HepG2 (cell line): ENCODE measurements around the gene GSK3B. TPM values are rescaled to one million over a fixed set of nuclear protein-coding genes. Genes with fewer than 3 reads are reported as not detected.

Experiments
- ATAC-seq: fragments of 200-7000 bp; cut with Tn5 transposase; 3 replicates; pipeline ENCODE4 v1.9.1; 2020; ENCODE audit warnings: mild to moderate bottlenecking, moderate library complexity
- BruUV-seq: library from RNA; stranded (reverse); fragments of 400-500 nt; replicated peaks from 2 replicates; lab custom pipeline; 2021; lab: Mats Ljungman, UMichigan
- CTCF ChIA-PET: fragments of 300-600 bp; formaldehyde crosslinking; extraction: SDS; loops from one replicate; lab custom pipeline; 2021; ENCODE audit warnings: low total read pairs, inconsistent platforms, low intra/inter-chr PET ratio; lab: Yijun Ruan, JAX
- POLR2A ChIA-PET: fragments of 350-600 bp; sonication (Branson Sonifier 250); formaldehyde crosslinking; loops from one replicate; lab custom pipeline; 2020; ENCODE audit warnings: antibody characterized with exemption, inconsistent platforms; lab: Yijun Ruan, JAX
- DNase-seq: peaks from one replicate; pipeline ENCODE4 v3.0.0-alpha.2; 2015; ENCODE audit warnings: low spot score
- FAIRE-seq: peaks from 3 replicates; lab custom pipeline; 2011; peaks lifted over from hg19 to GRCh38; lab: Jason Lieb, UNC
- H2AFZ ChIP-seq: one replicate; pipeline ENCODE4 v1.6.1; 2011; ENCODE audit warnings: low read length, inconsistent platforms
- H3K27ac ChIP-seq: fragments of 300-600 bp; 3 replicates; pipeline ENCODE4 v1.8.0; 2011; ENCODE audit warnings: mixed run types, mild to moderate bottlenecking, mixed read lengths, low read length, inconsistent platforms; ENCODE audit not compliant: insufficient read depth; ENCODE audit errors: extremely low read length
- H3K27me3 ChIP-seq, 2 experiments: fragments of 200-600 bp in 1 of 2; 2 replicates in 1 of 2; 3 replicates in 1 of 2; pipeline versions ENCODE4 v1.6.0 to v1.8.0; 2011; ENCODE audit warnings: low read length in 2 of 2, mild to moderate bottlenecking in 2 of 2, moderate library complexity in 2 of 2, inconsistent platforms in 1 of 2; ENCODE audit not compliant: insufficient read depth in 2 of 2, control insufficient read depth in 1 of 2
- H3K36me3 ChIP-seq, 2 experiments: fragments of 200-600 bp in 1 of 2; replicated peaks in 1 of 2; 2 replicates in 1 of 2; 3 replicates in 1 of 2; pipeline versions ENCODE4 v1.5.1 to v1.8.0; 2011; ENCODE audit warnings: low read length in 2 of 2, inconsistent platforms in 1 of 2; ENCODE audit not compliant: insufficient read depth in 2 of 2, control insufficient read depth in 1 of 2
- H3K4me1 ChIP-seq: 2 replicates; pipeline ENCODE4 v1.5.1; 2012; ENCODE audit warnings: low read length, inconsistent platforms; ENCODE audit not compliant: insufficient read depth
- H3K4me2 ChIP-seq: 2 replicates; pipeline ENCODE4 v1.6.0; 2011; ENCODE audit warnings: low read depth, low read length, inconsistent platforms
- H3K4me3 ChIP-seq, 3 experiments: fragments of 200-600 bp in 1 of 3; sonication (generic), shearing (Covaris generic) in 1 of 3; replicated peaks in 1 of 3; 2 replicates each; pipeline ENCODE4 v1.5.1; 2011 to 2016; ENCODE audit warnings: low read length in 3 of 3, inconsistent platforms in 2 of 3, low read depth in 2 of 3, mild to moderate bottlenecking in 2 of 3, control low read depth in 1 of 3, mixed read lengths in 1 of 3; ENCODE audit not compliant: insufficient read depth in 1 of 3
- H3K79me2 ChIP-seq: one replicate; pipeline ENCODE4 v1.6.1; 2011; ENCODE audit warnings: low read length, inconsistent platforms; ENCODE audit not compliant: insufficient read depth
- H3K9ac ChIP-seq: 2 replicates; pipeline ENCODE4 v1.6.0; 2011; ENCODE audit warnings: mild to moderate bottlenecking, low read depth, low read length, inconsistent platforms; ENCODE audit not compliant: insufficient read depth
- H3K9me3 ChIP-seq: 2 replicates; pipeline ENCODE4 v1.5.1; 2012; ENCODE audit warnings: mild to moderate bottlenecking, low read length
- H4K20me1 ChIP-seq: 2 replicates; pipeline ENCODE4 v1.6.0; 2011; ENCODE audit warnings: inconsistent platforms, mild to moderate bottlenecking, low read length, moderate library complexity; ENCODE audit not compliant: insufficient read depth
- CREB1 ChIP-seq, 2 experiments: fragments of 450-650 bp in 1 of 2; IDR thresholded peaks; 2 replicates each; pipeline ENCODE4 v1.6.1; 2016 to 2017; ENCODE audit warnings: control low read depth in 1 of 2, mild to moderate bottlenecking in 1 of 2, missing compliant biosample characterization in 1 of 2, missing genetic modification characterization in 1 of 2
- ERF ChIP-seq: IDR thresholded peaks from 2 replicates; pipeline ENCODE4 v1.6.1; 2018; ENCODE audit warnings: missing biosample characterization, missing genetic modification reagents
- ZFY ChIP-seq: sonication (generic); formaldehyde crosslinking; IDR thresholded peaks from 2 replicates; pipeline ENCODE4 v1.4.0; 2020; ENCODE audit warnings: missing genetic modification reagents
- ZNF414 ChIP-seq: sonication (generic); formaldehyde crosslinking; IDR thresholded peaks from 2 replicates; pipeline ENCODE4 v1.5.0; 2020; ENCODE audit warnings: missing genetic modification reagents
- ZNF441 ChIP-seq: sonication (generic); formaldehyde crosslinking; IDR thresholded peaks from 2 replicates; pipeline ENCODE4 v1.7.0; 2021; ENCODE audit warnings: missing genetic modification reagents, borderline replicate concordance
- ZNF710 ChIP-seq: sonication (generic); formaldehyde crosslinking; IDR thresholded peaks from 2 replicates; pipeline ENCODE4 v1.5.0; 2020; ENCODE audit warnings: mild to moderate bottlenecking, missing genetic modification reagents, borderline replicate concordance
- WGBS: methylation state at CpG from one replicate; pipeline ENCODE4 v1.1.6; 2017; ENCODE audit warnings: low lambda C conversion rate; 5-methylcytosine and 5-hydroxymethylcytosine counted together
- in situ Hi-C: cut with HindIII; loops from 2 replicates; pipeline ENCODE4 v1.10.0; 2017; ENCODE audit warnings: low pct_unique_long_range_greater_than_20kb; ENCODE audit not compliant: extremely low pct_ligation_motif_present
- intact Hi-C: fragments of 100-400 bp; cut with micrococcal nuclease; formaldehyde crosslinking; loops from one replicate; pipeline ENCODE4 v1.10.0; 2022; ENCODE audit not compliant: unreplicated experiment
- polyA plus RNA-seq, 8 experiments: library from polyadenylated mRNA; depleted of rRNA in 3 of 8; stranded (reverse) in 7 of 8; unstranded in 1 of 8; fragments of >200 nt; fragmentation: Illumina TruSeq in 4 of 8; extraction: Trizol in 4 of 8; gene quantifications; 2 replicates each; pipeline versions ENCODE4 v1.2.1 to v1.2.3, GENCODE V29; 2011 to 2016; ENCODE audit warnings: low read depth in 4 of 8, missing spikeins in 1 of 8, mixed read lengths in 1 of 8; ENCODE audit not compliant: insufficient read depth in 1 of 8
- total RNA-seq, 5 experiments: library from RNA; depleted of rRNA; stranded (reverse); fragments of >200 nt; fragmentation: Illumina TruSeq; extraction: Trizol; gene quantifications; 2 replicates each; pipeline ENCODE4 v1.2.3, GENCODE V29; 2016; ENCODE audit warnings: low read depth in 1 of 5

Gene GSK3B
- total and polyA plus RNA-seq, 2 of the 13 experiments (the other 11 are each of a cell fraction or from before 2014, with no cell fraction given): 22.3 to 30.1 TPM

- intact Hi-C loops: no loop called here
- Histone ChIP-seq H3K4me2 (no peak overlapping the region), H3K9me3 (no peaks in the 10 kb centered on the region), H3K36me3 (0 out of 5 replicates have a peak, but pooled peaks cover 0 to 3% of the 10 kb centered on the region in 2 experiments), H3K79me2 (peaks cover 92% of the 10 kb centered on the region), H3K9ac (no peak overlapping the region), H4K20me1 (peaks cover 6% of the 10 kb centered on the region; the same call in 1 of the 2 replicates), H3K27ac (no peak overlapping the region), H3K4me1 (no peaks in the 10 kb centered on the region), H2AFZ (no peak overlapping the region), H3K27me3 (no peaks in the 10 kb centered on the region; a peak in 1 of 5 replicates), H3K4me3 (no peak overlapping the region)
- in situ Hi-C loops: no loop called here
- TF ChIP-seq ZNF414 (no peak), ZNF710 (CRISPR knock-in tag) (no peak), ZNF441 (CRISPR knock-in tag) (no peak), CREB1 (IDR thresholded peaks at IDR 0.05) (no peak), CREB1 (CRISPR knock-in tag; IDR thresholded peaks at IDR 0.05) (no peak), ERF (CRISPR knock-in tag) (no peak), ZFY (no peak)
- ChIA-PET POLR2A (no interaction called here), CTCF (no interaction called here)
- BruUV-seq: no TSS peak
- DNase-seq (no peak), ATAC-seq (no peak), FAIRE-seq (no peak)
- WGBS: 98% methylated on average over 2 of the region's 2 CpGs
These were observed 16.5 kb downstream of the GSK3B start for GRCh38 chr3:120077731-120078130.
